ENCODE measurements around the gene TTC39C.

DNA sequence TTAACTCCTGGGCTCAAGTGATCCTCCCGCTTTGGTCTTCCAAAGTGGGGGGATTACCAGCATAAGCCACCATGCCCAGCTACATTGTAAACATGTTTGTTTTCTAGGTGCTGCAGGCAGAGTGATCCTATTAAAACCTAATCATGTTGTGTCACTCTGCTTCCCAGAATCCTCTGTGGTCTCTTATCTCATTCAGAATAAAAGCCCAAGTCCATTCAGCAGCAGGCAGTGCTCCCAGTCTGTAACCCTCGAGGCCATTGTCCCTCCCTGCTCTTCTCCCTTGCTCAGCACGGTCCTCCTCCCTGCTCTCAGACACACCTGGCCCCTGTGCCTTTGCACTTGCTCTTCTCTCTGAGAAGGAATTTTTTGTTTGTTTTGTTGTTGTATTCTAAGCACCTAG is 113.2 kb downstream of the TTC39C start:
- TF ChIP-seq, protein P1, sequence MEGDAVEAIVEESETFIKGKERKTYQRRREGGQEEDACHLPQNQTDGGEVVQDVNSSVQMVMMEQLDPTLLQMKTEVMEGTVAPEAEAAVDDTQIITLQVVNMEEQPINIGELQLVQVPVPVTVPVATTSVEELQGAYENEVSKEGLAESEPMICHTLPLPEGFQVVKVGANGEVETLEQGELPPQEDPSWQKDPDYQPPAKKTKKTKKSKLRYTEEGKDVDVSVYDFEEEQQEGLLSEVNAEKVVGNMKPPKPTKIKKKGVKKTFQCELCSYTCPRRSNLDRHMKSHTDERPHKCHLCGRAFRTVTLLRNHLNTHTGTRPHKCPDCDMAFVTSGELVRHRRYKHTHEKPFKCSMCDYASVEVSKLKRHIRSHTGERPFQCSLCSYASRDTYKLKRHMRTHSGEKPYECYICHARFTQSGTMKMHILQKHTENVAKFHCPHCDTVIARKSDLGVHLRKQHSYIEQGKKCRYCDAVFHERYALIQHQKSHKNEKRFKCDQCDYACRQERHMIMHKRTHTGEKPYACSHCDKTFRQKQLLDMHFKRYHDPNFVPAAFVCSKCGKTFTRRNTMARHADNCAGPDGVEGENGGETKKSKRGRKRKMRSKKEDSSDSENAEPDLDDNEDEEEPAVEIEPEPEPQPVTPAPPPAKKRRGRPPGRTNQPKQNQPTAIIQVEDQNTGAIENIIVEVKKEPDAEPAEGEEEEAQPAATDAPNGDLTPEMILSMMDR (IDR thresholded peaks at IDR 0.05), result no peak
- TF ChIP-seq POLR2A (IDR thresholded peaks at IDR 0.05), result no peak
